HUES6 (cell line): ENCODE data around the gene HEPACAM2.

Experiments used
- H3K27ac ChIP-seq: 2 replicates; pipeline ENCODE4 v1.7.0; 2013; ENCODE audit warnings: low read depth, mild to moderate bottlenecking, low read length, inconsistent platforms
- H3K27me3 ChIP-seq: 2 replicates; pipeline ENCODE4 v1.6.1; 2013; ENCODE audit warnings: low read length; ENCODE audit not compliant: control insufficient read depth, insufficient read depth
- H3K36me3 ChIP-seq: 2 replicates; pipeline ENCODE4 v1.6.1; 2013; ENCODE audit warnings: low read length; ENCODE audit not compliant: control insufficient read depth, insufficient read depth
- H3K4me1 ChIP-seq: 2 replicates; pipeline ENCODE4 v1.6.1; 2013; ENCODE audit warnings: low read length; ENCODE audit not compliant: control insufficient read depth, insufficient read depth
- H3K4me3 ChIP-seq: 2 replicates; pipeline ENCODE4 v1.5.1; 2013; ENCODE audit warnings: low read depth, low read length
- H3K9ac ChIP-seq: one replicate; pipeline ENCODE4 v1.6.1; 2013; ENCODE audit warnings: mild to moderate bottlenecking, low read length
- H3K9me3 ChIP-seq: 2 replicates; pipeline ENCODE4 v1.6.1; 2013; ENCODE audit warnings: low read depth, low read length; ENCODE audit not compliant: control insufficient read depth, insufficient read depth

HEPACAM2 gene

GRCh38 chr7:93146472-93147141 is 79.7 kb downstream of the HEPACAM2 start:
- H3K9ac ChIP-seq = no peak overlapping the region
- H3K4me3 ChIP-seq = no peak overlapping the region
- H3K27me3 ChIP-seq = no peaks in the 10 kb centered on the region
- H3K9me3 ChIP-seq = no peaks in the 10 kb centered on the region
- H3K27ac ChIP-seq = no peak overlapping the region
- H3K4me1 ChIP-seq = no peaks in the 10 kb centered on the region
- no peaks in the 10 kb centered on the region for H3K36me3 ChIP-seq

GRCh38 chr7:93146036-93146435 is 80.2 kb downstream of the HEPACAM2 start:
- no peak overlapping the region for H3K9ac ChIP-seq
- no peaks in the 10 kb centered on the region for H3K9me3 ChIP-seq
- H3K4me3 ChIP-seq = no peak overlapping the region

GRCh38 chr7:93145354-93145753 is 80.9 kb downstream of the HEPACAM2 start:
- Histone ChIP-seq H3K9ac (no peak overlapping the region), H3K4me3 (no peak overlapping the region), H3K9me3 (no peaks in the 10 kb centered on the region), H3K36me3 (no peaks in the 10 kb centered on the region), H3K27ac (no peak overlapping the region), H3K4me1 (no peaks in the 10 kb centered on the region), H3K27me3 (no peaks in the 10 kb centered on the region)

More at GRCh38 chr7:93146036-93146435, 80.2 kb downstream of the HEPACAM2 start:
- Histone ChIP-seq H3K27ac (no peak overlapping the region), H3K27me3 (no peaks in the 10 kb centered on the region), H3K4me1 (no peaks in the 10 kb centered on the region), H3K36me3 (no peaks in the 10 kb centered on the region)

- Histone ChIP-seq H3K36me3 (no peaks in the 10 kb centered on the region), H3K4me1 (no peaks in the 10 kb centered on the region), H3K27me3 (no peaks in the 10 kb centered on the region; the same call in 1 of the 2 replicates), H3K4me3 (no peak overlapping the region), H3K27ac (no peak overlapping the region), H3K9ac (no peak overlapping the region), H3K9me3 (no peaks in the 10 kb centered on the region)
These were observed 84.1 kb downstream of the HEPACAM2 start for GRCh38 chr7:93142127-93142526.

GRCh38 chr7:93140582-93141191 is 85.6 kb downstream of the HEPACAM2 start:
- no peaks in the 10 kb centered on the region; the same call in 1 of the 2 replicates for H3K27me3 ChIP-seq
- no peak overlapping the region for H3K9ac ChIP-seq
- H3K27ac ChIP-seq = no peak overlapping the region
- H3K4me1 ChIP-seq = no peaks in the 10 kb centered on the region
- H3K9me3 ChIP-seq = no peaks in the 10 kb centered on the region
- H3K36me3 ChIP-seq = no peaks in the 10 kb centered on the region
- H3K4me3 ChIP-seq = no peak overlapping the region

GRCh38 chr7:93138576-93138975 is 87.7 kb downstream of the HEPACAM2 start:
- Histone ChIP-seq H3K27me3 (peaks cover 20% of the 10 kb centered on the region), H3K4me1 (no peaks in the 10 kb centered on the region), H3K27ac (no peak overlapping the region), H3K36me3 (no peaks in the 10 kb centered on the region), H3K4me3 (no peak overlapping the region), H3K9me3 (no peaks in the 10 kb centered on the region), H3K9ac (no peak overlapping the region)
